Measurements from ENCODE around the gene MSLN. TPM values are rescaled to one million over a fixed set of nuclear protein-coding genes. Genes with fewer than 3 reads are reported as not detected.

The MSLN gene
- total RNA-seq, 1 experiment from 2014 or later = not detected

DNA sequence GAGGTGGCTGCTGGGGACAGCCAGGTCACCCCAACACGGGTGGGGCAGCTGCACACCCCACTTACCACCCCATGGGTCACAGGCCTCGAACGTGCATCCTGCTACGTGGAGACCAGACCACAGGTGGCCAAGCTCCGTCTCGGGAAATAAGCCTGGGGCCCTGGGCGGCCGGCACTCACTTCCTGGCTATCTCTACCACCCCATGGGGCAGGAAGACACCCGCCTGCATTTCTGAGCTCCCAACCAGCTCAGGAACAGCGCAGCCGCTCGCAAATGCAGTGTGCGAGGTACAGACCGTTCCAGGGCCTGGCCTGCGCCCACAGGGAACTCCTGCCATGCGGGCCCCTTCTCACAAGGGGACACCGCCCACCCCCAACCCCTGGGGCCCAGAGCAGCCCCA, 44.9 kb downstream of the MSLN start:
- intact Hi-C loops (cut with micrococcal nuclease; ENCODE audit: unreplicated experiment) = no loop called here
- DNase-seq (ENCODE audit: low spot score) = no peak
- Histone ChIP-seq H3K27ac (ENCODE audit: low read depth, low read length, poor library complexity, severe bottlenecking) (no peak overlapping the region), H3K9me3 (ENCODE audit: low read depth, low read length, poor library complexity, severe bottlenecking) (no peaks in the 10 kb centered on the region), H3K36me3 (ENCODE audit: insufficient read depth, low read length, poor library complexity, severe bottlenecking) (no peaks in the 10 kb centered on the region), H3K27me3 (replicated peaks; ENCODE audit: insufficient read depth, low read depth, low read length, poor library complexity) (peaks cover 39% of the 10 kb centered on the region), H3K4me3 (ENCODE audit: low read depth, low read length, poor library complexity, severe bottlenecking) (no peak overlapping the region), H3K4me1 (ENCODE audit: insufficient read depth, low read length, poor library complexity, severe bottlenecking) (no peaks in the 10 kb centered on the region)
- CTCF ChIA-PET = no interaction called here
- POLR2A ChIA-PET (ENCODE audit: low non-redundant PET) = no interaction called here
- no TSS peak for BruUV-seq (replicated peaks)
- TF ChIP-seq EZH2 (IDR thresholded peaks at IDR 0.05; ENCODE audit: borderline replicate concordance, low read depth, low read length, poor library complexity, severe bottlenecking) = no peak
- TF ChIP-seq, protein P1, sequence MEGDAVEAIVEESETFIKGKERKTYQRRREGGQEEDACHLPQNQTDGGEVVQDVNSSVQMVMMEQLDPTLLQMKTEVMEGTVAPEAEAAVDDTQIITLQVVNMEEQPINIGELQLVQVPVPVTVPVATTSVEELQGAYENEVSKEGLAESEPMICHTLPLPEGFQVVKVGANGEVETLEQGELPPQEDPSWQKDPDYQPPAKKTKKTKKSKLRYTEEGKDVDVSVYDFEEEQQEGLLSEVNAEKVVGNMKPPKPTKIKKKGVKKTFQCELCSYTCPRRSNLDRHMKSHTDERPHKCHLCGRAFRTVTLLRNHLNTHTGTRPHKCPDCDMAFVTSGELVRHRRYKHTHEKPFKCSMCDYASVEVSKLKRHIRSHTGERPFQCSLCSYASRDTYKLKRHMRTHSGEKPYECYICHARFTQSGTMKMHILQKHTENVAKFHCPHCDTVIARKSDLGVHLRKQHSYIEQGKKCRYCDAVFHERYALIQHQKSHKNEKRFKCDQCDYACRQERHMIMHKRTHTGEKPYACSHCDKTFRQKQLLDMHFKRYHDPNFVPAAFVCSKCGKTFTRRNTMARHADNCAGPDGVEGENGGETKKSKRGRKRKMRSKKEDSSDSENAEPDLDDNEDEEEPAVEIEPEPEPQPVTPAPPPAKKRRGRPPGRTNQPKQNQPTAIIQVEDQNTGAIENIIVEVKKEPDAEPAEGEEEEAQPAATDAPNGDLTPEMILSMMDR (conservative IDR thresholded peaks at IDR 0.05; ENCODE audit: low read depth, low read length) = no peak

DNA sequence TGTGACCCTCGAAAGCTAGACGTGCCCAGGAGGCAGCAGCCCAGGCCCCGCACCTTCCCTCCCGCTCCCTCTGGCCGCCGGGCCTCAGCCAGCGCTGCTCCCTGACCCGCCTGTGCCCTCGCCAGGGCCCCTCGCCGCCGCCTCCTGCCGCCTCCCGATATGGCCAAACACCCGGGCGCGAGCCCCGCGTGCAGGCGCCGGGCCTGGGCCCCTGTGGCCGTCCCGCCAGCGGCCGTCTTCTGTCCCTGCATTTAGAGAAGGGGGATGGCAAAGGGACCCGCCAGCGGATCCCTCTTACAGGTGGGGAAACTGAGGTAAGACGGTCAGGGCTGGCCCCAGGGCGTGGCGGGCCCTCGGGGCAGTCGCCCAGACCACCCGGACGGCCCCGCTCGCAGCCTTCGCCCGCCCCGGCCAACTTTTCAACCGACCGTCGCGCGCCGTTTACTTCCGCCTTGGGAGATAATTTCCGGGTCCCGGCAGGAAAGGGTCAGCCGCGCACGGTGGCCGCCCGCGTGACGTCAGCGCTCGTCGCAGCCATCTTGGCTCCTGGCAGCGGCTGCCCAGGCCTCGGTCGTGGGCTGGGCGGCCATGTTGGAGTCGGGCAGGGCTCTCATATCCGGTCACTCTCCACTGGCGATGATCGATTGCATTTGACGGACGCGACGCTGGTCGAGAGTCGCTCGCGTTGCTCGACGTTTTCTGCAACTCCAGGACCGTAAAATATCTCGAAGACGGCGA, 47.0 kb downstream of the MSLN start:
- no peak for TF ChIP-seq EZH2 (IDR thresholded peaks at IDR 0.05; ENCODE audit: borderline replicate concordance, low read depth, low read length, poor library complexity, severe bottlenecking)
- TF ChIP-seq, protein P1 (conservative IDR thresholded peaks at IDR 0.05; ENCODE audit: low read depth, low read length) = no peak
- intact Hi-C loops (cut with micrococcal nuclease; ENCODE audit: unreplicated experiment) = no loop called here
- peak overlapping the region; percentile 59 for H3K4me3 ChIP-seq (ENCODE audit: low read depth, low read length, poor library complexity, severe bottlenecking)
- H3K27me3 ChIP-seq (replicated peaks; ENCODE audit: insufficient read depth, low read depth, low read length, poor library complexity) = peaks cover 19% of the 10 kb centered on the region
- POLR2A ChIA-PET (ENCODE audit: low non-redundant PET) = no interaction called here
- no peaks in the 10 kb centered on the region for H3K9me3 ChIP-seq (ENCODE audit: low read depth, low read length, poor library complexity, severe bottlenecking)
- BruUV-seq (replicated peaks) = no TSS peak
- H3K4me1 ChIP-seq (ENCODE audit: insufficient read depth, low read length, poor library complexity, severe bottlenecking) = no peaks in the 10 kb centered on the region
- CTCF ChIA-PET = no interaction called here
- peak overlapping the region; percentile 75 for H3K27ac ChIP-seq (ENCODE audit: low read depth, low read length, poor library complexity, severe bottlenecking)
- no peaks in the 10 kb centered on the region for H3K36me3 ChIP-seq (ENCODE audit: insufficient read depth, low read length, poor library complexity, severe bottlenecking)
- peak; percentile 85 for DNase-seq (ENCODE audit: low spot score)

DNA sequence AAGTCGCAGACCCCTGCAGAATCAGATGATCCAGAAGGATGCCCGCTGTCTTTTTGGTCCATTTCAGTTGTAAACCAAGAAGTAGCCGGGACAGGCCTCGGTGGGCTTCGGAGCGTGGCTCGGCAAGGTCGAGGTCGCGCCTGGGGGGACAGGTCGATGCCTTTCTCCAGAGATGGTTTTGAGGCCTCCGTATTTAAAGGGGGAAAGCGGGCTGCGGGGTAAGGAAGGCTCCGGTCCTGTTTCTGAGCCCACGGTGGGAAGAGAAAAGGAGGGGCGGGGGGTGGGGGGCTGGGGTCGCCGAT, 47.5 kb downstream of the MSLN start:
- intact Hi-C loops (cut with micrococcal nuclease; ENCODE audit: unreplicated experiment) = no loop called here
- ChIA-PET CTCF (interaction anchor here (0.6 to 0.7 kb wide), 2 partner anchors 227 to 247 kb away, joined by 3 to 5 read pairs; no protein-coding TSS in a partner anchor), POLR2A (ENCODE audit: low non-redundant PET) (no interaction called here)
- no peak for TF ChIP-seq EZH2 (IDR thresholded peaks at IDR 0.05; ENCODE audit: borderline replicate concordance, low read depth, low read length, poor library complexity, severe bottlenecking)
- TF ChIP-seq, protein P1 (conservative IDR thresholded peaks at IDR 0.05; ENCODE audit: low read depth, low read length) = no peak
- Histone ChIP-seq H3K27me3 (replicated peaks; ENCODE audit: insufficient read depth, low read depth, low read length, poor library complexity) (peaks cover 13% of the 10 kb centered on the region), H3K4me3 (ENCODE audit: low read depth, low read length, poor library complexity, severe bottlenecking) (peak overlapping the region; percentile 59), H3K27ac (ENCODE audit: low read depth, low read length, poor library complexity, severe bottlenecking) (no peak overlapping the region), H3K4me1 (ENCODE audit: insufficient read depth, low read length, poor library complexity, severe bottlenecking) (no peaks in the 10 kb centered on the region), H3K9me3 (ENCODE audit: low read depth, low read length, poor library complexity, severe bottlenecking) (no peaks in the 10 kb centered on the region), H3K36me3 (ENCODE audit: insufficient read depth, low read length, poor library complexity, severe bottlenecking) (no peaks in the 10 kb centered on the region)
- DNase-seq (ENCODE audit: low spot score) = no peak
- BruUV-seq (replicated peaks) = no TSS peak

Measured in A673 (cell line).